ENCODE results near the gene PTCH2.

The PTCH2 gene

DNA sequence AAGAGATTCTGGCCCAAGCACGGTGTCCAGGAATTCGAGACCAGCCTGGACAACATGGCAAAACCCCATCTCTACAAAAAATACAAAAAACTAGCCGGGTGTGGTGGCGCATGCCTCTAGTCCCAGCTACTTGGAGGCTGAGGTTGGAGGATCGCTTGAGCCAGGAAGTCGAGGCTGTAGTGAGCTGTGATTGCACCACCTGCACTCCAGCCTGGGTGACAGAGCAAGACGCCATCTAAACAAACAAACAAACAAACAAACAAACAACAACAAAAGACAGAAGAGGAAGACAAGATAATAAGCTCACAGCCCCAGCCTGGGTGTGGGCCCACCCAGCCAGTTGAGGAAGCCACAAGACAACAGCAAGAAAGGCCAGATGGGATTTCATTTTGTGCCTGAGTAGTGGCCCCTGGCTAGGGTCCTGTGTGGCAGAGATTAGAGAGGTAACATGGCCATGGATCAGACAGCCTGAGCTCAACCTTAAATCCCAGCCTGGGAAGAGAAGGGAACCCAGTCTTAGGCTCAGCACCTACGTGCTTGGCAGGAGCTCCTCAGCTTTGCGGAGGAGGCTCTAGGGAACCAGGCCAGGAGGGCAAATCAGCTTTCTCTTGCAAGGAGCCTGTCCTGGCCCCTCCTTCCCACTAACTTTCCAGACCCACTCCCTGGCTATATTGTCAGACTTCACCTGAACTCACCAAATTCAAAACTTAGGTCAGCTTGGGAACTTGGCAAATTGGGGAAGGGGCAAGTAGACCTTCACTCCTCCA, 50.1 kb downstream of the PTCH2 start:
- H3K4me3 ChIP-seq (ENCODE audit: control insufficient read depth, low read depth, low read length): no peak overlapping the region
- TF ChIP-seq CTCF (IDR thresholded peaks at IDR 0.05; ENCODE audit: control insufficient read depth, insufficient read depth, low read depth, low read length, missing control alignments): no peak
- DNase-seq (ENCODE audit: low read depth): no peak

- no peak for TF ChIP-seq CTCF (IDR thresholded peaks at IDR 0.05; ENCODE audit: control insufficient read depth, insufficient read depth, low read depth, low read length, missing control alignments)
- no peak overlapping the region for H3K4me3 ChIP-seq (ENCODE audit: control insufficient read depth, low read depth, low read length)
- DNase-seq (ENCODE audit: low read depth): no peak
Observed at GRCh38 chr1:44790968-44791801, 51.9 kb downstream of the PTCH2 start.

DNA sequence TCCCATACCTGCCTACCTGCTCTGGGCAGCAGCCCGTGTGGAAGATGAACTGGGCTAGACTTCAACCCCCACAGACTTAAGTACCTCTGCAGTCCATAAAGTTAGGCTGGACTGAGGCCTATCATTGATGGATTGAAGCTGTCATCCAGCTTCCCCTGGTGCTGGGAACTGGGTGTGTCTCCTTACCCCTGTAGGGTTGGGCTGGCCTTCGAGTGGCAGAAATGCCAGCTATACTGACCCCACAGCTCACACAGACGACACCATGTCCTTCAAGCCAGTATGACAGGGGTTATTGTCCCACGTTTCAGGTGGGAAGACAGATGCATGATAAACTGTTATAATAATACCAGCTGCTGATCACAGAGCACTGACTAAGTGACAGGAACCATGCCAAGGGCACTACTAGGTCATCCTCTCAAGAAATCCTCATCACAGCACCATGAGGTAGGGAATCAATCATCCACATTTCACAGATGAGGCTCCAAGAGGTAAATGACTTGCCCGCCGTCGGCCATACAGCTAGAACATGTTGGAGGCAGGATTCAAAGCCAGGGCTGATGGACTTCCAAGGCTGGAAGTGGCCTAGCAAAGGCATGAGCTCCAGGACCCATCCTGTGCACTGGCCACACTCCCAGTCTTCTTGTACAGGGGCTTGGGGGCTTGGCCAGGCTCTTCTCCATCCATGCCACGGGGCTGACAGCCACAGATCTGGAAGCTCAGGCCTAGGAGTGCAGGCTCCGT, 54.8 kb downstream of the PTCH2 start, which contains the start of gene BEST4:
Gene BEST4 (minus strand): TSS at position 51 of the 741 bp plus-strand sequence. CDS start 465 bp downstream, outside the sequence.
- no peak for TF ChIP-seq CTCF (IDR thresholded peaks at IDR 0.05; ENCODE audit: control insufficient read depth, insufficient read depth, low read depth, low read length, missing control alignments)
- DNase-seq (ENCODE audit: low read depth): no peak
- H3K4me3 ChIP-seq (ENCODE audit: control insufficient read depth, low read depth, low read length): no peak within 1 kb of the TSS

DNA sequence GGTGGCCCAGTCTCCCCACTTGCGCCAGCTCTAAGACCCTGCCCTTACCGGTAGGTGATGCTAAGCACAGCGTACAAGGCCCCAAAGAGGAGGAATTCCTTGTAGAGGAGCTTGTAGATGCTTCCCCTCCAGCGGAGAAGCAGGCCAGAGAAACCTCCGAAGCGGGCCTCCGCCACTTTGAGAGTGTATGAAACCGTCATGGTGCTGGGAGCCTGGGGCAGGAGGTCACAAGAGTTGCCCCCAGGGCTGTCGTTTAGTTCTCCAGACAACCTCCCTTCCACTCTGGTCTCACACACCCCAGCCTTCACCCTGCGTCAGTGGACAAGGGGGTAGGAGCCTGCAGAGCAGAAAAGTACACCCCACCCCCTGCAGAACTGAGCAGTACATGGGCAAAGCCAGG, 55.5 kb downstream of the PTCH2 start:
- DNase-seq (ENCODE audit: low read depth): no peak
- H3K4me3 ChIP-seq (ENCODE audit: control insufficient read depth, low read depth, low read length): no peak overlapping the region
- TF ChIP-seq CTCF (IDR thresholded peaks at IDR 0.05; ENCODE audit: control insufficient read depth, insufficient read depth, low read depth, low read length, missing control alignments): no peak

- no peak overlapping the region for H3K4me3 ChIP-seq (ENCODE audit: control insufficient read depth, low read depth, low read length)
- DNase-seq (ENCODE audit: low read depth): no peak
- TF ChIP-seq CTCF (IDR thresholded peaks at IDR 0.05; ENCODE audit: control insufficient read depth, insufficient read depth, low read depth, low read length, missing control alignments): no peak
Observed at GRCh38 chr1:44786841-44787426, 56.1 kb downstream of the PTCH2 start.

All from AG09309 (cell line).